Upper lobe of right lung (tissue), 1 donor: ENCODE results near the gene DMC1. TPM values are rescaled to one million over a fixed set of nuclear protein-coding genes. Genes with fewer than 3 reads are reported as not detected.
"Not testable (repeated sequence)": the region's sequence is repeated elsewhere in the genome, so short reads cannot be mapped to it uniquely, and the experiment has no call there.

ENCODE experiments used
- ATAC-seq: fragments of 200-7000 bp; cut with Tn5 transposase; one replicate; pipeline ENCODE4 v1.9.1; 2020; ENCODE audit warnings: mild to moderate bottlenecking, moderate library complexity
- DNase-seq: peaks from one replicate; pipeline ENCODE4 v3.0.0-alpha.2; 2020
- H3K27ac ChIP-seq: fragments of 200-600 bp; one replicate; pipeline ENCODE4 v1.8.0; 2022
- H3K27me3 ChIP-seq: fragments of 200-600 bp; one replicate; pipeline ENCODE4 v1.8.0; 2022; ENCODE audit warnings: mild to moderate bottlenecking
- H3K36me3 ChIP-seq: fragments of 200-600 bp; one replicate; pipeline ENCODE4 v1.8.0; 2022
- H3K4me1 ChIP-seq: fragments of 200-600 bp; one replicate; pipeline ENCODE4 v1.8.0; 2022
- H3K4me3 ChIP-seq: fragments of 200-600 bp; one replicate; pipeline ENCODE4 v1.8.0; 2022; ENCODE audit warnings: mild to moderate bottlenecking
- H3K9me3 ChIP-seq: fragments of 200-600 bp; one replicate; pipeline ENCODE4 v1.8.0; 2022
- intact Hi-C: fragments of 100-400 bp; cut with DNase I; formaldehyde crosslinking; loops from one replicate; pipeline ENCODE4 v1.11.0; 2022
- total RNA-seq: library from RNA; stranded (reverse); fragmentation: NEBNext Ultra II Directional; extraction: Animal tissue kit (Norgen Biotek cat#: 25700); gene quantifications from one replicate; pipeline ENCODE4 v1.2.1, GENCODE V29; 2021
- TF ChIP-seq, protein P1 (sequence below): fragments of 200-600 bp; IDR thresholded peaks from one replicate; pipeline ENCODE4 v1.8.0; 2022; ENCODE audit warnings: antibody characterized with exemption
- donor health status: DM: no; HTN: yes; CAD: no; lungs with severe emphysema.

The DMC1 gene
- total RNA-seq, 1 donor from 2014 or later = not detected

DNA sequence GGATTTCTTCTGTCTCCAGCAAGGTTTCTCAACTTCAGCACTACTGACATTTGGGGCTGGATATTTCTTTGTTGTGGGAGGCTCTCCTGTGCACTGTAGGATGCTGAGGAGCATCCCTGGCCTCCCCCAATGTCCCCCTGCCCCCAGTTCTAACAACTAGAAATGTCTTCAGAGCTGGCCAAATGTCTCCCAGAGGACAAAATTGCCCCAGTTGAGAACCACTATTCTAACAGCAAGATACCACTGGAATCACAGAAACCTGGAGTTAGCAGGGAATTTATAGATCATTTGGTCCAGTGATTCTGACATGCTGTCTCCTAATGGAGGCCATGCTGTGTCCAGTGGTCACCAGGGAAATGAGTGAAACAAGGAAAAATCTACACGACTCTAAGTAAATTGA lies 32.2 kb upstream of the DMC1 start:
- intact Hi-C loops = no loop called here
- no peak overlapping the region for H3K27ac ChIP-seq
- no peak for DNase-seq
- H3K9me3 ChIP-seq = no peaks in the 10 kb centered on the region
- H3K4me1 ChIP-seq = no peaks in the 10 kb centered on the region
- TF ChIP-seq, protein P1, sequence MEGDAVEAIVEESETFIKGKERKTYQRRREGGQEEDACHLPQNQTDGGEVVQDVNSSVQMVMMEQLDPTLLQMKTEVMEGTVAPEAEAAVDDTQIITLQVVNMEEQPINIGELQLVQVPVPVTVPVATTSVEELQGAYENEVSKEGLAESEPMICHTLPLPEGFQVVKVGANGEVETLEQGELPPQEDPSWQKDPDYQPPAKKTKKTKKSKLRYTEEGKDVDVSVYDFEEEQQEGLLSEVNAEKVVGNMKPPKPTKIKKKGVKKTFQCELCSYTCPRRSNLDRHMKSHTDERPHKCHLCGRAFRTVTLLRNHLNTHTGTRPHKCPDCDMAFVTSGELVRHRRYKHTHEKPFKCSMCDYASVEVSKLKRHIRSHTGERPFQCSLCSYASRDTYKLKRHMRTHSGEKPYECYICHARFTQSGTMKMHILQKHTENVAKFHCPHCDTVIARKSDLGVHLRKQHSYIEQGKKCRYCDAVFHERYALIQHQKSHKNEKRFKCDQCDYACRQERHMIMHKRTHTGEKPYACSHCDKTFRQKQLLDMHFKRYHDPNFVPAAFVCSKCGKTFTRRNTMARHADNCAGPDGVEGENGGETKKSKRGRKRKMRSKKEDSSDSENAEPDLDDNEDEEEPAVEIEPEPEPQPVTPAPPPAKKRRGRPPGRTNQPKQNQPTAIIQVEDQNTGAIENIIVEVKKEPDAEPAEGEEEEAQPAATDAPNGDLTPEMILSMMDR = no peak
- ATAC-seq = no peak
- no peak overlapping the region for H3K4me3 ChIP-seq
- H3K36me3 ChIP-seq = no peaks in the 10 kb centered on the region
- H3K27me3 ChIP-seq = no peaks in the 10 kb centered on the region

DNA sequence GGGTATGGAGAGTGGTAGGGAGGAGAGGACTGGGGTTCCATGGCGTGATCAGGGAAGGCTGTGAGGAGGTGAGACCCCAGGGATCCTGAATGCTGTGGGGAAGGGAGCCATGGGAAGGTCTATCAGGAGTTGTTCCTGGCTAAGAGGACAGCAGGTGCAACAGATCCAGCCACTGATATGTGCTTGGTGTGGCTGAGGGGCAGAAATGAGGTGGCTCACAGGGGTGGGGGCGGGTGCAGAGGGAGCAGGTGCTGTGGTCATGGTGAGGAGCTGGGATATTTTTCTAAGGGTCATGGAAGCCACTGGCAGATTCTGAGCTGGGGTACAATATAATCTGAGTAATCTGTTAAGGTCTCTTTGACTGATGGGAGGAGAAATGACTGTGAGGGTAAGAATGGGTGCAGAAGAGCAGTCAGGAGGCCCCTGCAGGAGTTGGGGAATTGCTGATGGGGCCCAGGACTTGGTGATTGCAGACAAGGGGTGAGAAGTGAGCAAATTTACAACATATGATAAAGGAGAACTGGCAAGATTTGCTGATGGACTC lies 31.3 kb upstream of the DMC1 start:
- TF ChIP-seq, protein P1 = no peak
- no peaks in the 10 kb centered on the region for H3K9me3 ChIP-seq
- ATAC-seq = no peak
- no peaks in the 10 kb centered on the region for H3K4me1 ChIP-seq
- no peak overlapping the region for H3K27ac ChIP-seq
- no peaks in the 10 kb centered on the region for H3K27me3 ChIP-seq
- DNase-seq = no peak
- intact Hi-C loops = no loop called here
- H3K36me3 ChIP-seq = no peaks in the 10 kb centered on the region
- no peak overlapping the region for H3K4me3 ChIP-seq

DNA sequence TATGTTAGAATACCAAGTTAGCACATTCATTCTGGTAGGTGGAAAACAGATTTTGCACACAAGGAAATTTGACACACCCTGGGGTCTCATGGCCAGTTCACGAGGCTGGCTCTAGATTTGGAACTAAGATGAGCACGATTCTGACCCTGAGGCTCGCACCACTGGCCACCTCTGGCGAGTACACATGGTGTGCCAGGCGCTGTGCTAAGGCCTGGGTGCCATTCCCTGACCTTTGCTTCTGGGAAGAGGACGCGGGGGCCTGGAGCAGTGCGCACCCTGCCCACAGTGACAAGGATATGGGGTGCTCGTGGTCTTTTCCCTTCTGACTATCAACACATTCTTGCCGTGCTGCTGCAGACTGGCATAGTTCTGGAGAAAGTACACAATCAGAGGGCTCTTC lies 29.5 kb upstream of the DMC1 start:
- ATAC-seq = no peak
- intact Hi-C loops = no loop called here

DNA sequence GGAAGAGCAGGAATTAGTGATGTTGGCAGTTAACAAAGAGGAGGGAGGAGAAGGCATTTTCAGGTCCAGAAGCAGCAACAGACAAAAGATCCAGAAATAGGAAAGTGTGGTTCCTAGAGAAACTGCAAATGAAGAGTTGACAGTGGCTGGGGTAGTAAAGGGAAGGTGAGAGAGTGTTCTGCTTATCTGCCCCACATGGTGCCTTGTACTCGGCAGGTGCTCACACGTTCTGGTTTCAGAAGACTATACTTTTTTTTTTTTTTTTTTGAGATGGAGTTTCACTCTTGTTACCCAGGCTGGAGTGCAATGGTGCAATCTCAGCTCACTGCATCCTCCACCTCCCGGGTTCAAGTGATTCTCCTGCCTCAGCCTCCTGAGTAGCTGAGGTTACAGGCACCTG lies 12.9 kb upstream of the DMC1 start:
- H3K4me3 ChIP-seq, H3K27me3 ChIP-seq, H3K27ac ChIP-seq, H3K9me3 ChIP-seq, intact Hi-C loops, DNase-seq, ATAC-seq, H3K4me1 ChIP-seq, H3K36me3 ChIP-seq: not testable (repeated sequence)

More for the DNA sequence above, 29.5 kb upstream of the DMC1 start:
- H3K4me1 ChIP-seq = no peaks in the 10 kb centered on the region
- no peaks in the 10 kb centered on the region for H3K27me3 ChIP-seq
- H3K27ac ChIP-seq = no peak overlapping the region
- no peaks in the 10 kb centered on the region for H3K9me3 ChIP-seq
- no peak for DNase-seq
- TF ChIP-seq, protein P1 = no peak
- no peaks in the 10 kb centered on the region for H3K36me3 ChIP-seq
- H3K4me3 ChIP-seq = no peak overlapping the region

DNA sequence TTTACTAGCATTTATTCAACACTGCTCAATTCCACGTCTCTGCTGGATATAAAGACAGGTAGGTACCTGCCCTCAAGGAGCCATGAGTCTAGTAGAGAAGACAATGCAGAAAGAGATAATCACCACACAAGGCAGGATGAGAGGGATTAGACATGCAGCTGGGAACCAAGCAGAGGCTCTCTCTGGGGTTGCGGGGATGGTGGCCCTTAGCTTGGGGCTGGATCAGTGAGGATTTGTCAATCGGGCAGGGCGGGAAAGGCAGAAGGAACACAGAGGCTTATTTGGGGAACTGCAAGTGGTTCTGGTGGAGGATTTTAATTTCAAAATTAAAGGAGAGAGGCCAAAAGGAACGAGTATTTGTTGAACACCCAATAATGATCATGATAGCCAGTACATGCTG lies 8.5 kb upstream of the DMC1 start:
- TF ChIP-seq, protein P1 = no peak
- Histone ChIP-seq H3K27ac (no peak overlapping the region), H3K4me1 (no peaks in the 10 kb centered on the region), H3K9me3 (no peaks in the 10 kb centered on the region), H3K4me3 (no peak overlapping the region), H3K27me3 (peaks cover 8% of the 10 kb centered on the region), H3K36me3 (no peaks in the 10 kb centered on the region)
- ATAC-seq (no peak), DNase-seq (no peak)
- intact Hi-C loops = no loop called here

DNA sequence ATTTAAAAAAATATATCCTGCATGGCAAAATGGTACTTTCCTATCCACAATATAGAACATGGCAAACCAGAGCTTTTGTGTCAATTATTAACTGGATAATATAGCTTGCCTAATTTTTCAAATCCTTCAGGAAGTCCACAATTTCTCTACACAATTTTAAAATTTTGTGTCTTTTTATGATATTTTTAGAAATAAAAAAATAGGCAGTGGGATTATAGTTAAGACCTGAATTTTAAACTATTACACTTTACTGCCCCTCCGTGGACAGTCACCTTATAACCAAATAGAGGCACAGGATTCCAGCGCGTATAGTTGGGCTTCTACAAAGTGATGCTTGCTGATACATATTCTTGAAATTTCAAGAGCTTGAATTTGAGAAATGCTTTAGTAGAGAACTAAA lies 2.1 kb upstream of the DMC1 start:
- Histone ChIP-seq H3K27ac (no peak overlapping the region), H3K4me1 (peaks cover 6% of the 10 kb centered on the region), H3K9me3 (no peaks in the 10 kb centered on the region), H3K36me3 (no peaks in the 10 kb centered on the region), H3K4me3 (no peak overlapping the region), H3K27me3 (peaks cover 8% of the 10 kb centered on the region)
- DNase-seq (no peak), ATAC-seq (peak; percentile 32)
- TF ChIP-seq, protein P1 = peak; percentile 60
- intact Hi-C loops = loop anchor here (5.0 kb wide), 1 partner anchor 520 kb away; no protein-coding TSS in a partner anchor
